Measurements from ENCODE around the gene ZNRD2.

The ZNRD2 gene

GRCh38 chr11:65538915-65539743, 31.1 kb upstream of the ZNRD2 start:
- DNase-seq = no peak

GRCh38 chr11:65539744-65540289, 30.5 kb upstream of the ZNRD2 start:
- DNase-seq = no peak

- peak; percentile 95 for DNase-seq
Observed at GRCh38 chr11:65540290-65541092, 29.8 kb upstream of the ZNRD2 start.

GRCh38 chr11:65541093-65541982, 28.9 kb upstream of the ZNRD2 start:
- no peak for DNase-seq

GRCh38 chr11:65542738-65543390, 27.4 kb upstream of the ZNRD2 start:
- no peak for DNase-seq

GRCh38 chr11:65545853-65546216, 24.4 kb upstream of the ZNRD2 start:
- no peak for DNase-seq

GRCh38 chr11:65546217-65546958, 23.9 kb upstream of the ZNRD2 start:
- DNase-seq = peak; percentile 99

- DNase-seq = no peak
Observed at GRCh38 chr11:65547446-65548125, 22.7 kb upstream of the ZNRD2 start.

GRCh38 chr11:65548395-65548794, 21.9 kb upstream of the ZNRD2 start:
- no peak for DNase-seq

GRCh38 chr11:65549096-65549495, 21.2 kb upstream of the ZNRD2 start:
- no peak for DNase-seq

- DNase-seq = peak; percentile 87
Observed at GRCh38 chr11:65551572-65552387, 18.5 kb upstream of the ZNRD2 start.

GRCh38 chr11:65552388-65552951, 17.8 kb upstream of the ZNRD2 start:
- no peak for DNase-seq

- peak; percentile 87 for DNase-seq
Observed at GRCh38 chr11:65553301-65554001, 16.8 kb upstream of the ZNRD2 start.

- no peak for DNase-seq
Observed at GRCh38 chr11:65554057-65554818, 16.0 kb upstream of the ZNRD2 start.

GRCh38 chr11:65554842-65555430, 15.3 kb upstream of the ZNRD2 start:
- DNase-seq = no peak

- DNase-seq = peak; percentile 75
Observed at GRCh38 chr11:65555693-65556231, 14.5 kb upstream of the ZNRD2 start.

Data from activated effector memory CD4-positive, alpha-beta T cell treated with anti-CD3 and anti-CD28 coated beads, Interleukin-2, amount 50 U/mL, for 16 hours (primary cell).